ENCODE results near the gene CORO2A. TPM values are rescaled to one million over a fixed set of nuclear protein-coding genes. Genes with fewer than 3 reads are reported as not detected.

Gene CORO2A
- total and polyA plus RNA-seq, 10 of the 15 experiments (the other 5 are each of a cell fraction or from before 2014, with no cell fraction given), result 1.0 to 5.3 (median 3.5) TPM

- H3K9ac ChIP-seq (ENCODE audit: control insufficient read depth, insufficient read depth, low read length), result no peak overlapping the region
- BruUV-seq (replicated peaks), result no TSS peak
Measured at GRCh38 chr9:98164912-98165311, 27.5 kb downstream of the CORO2A start.

GRCh38 chr9:98162613-98163012 lies 29.8 kb downstream of the CORO2A start:
- Histone ChIP-seq H3K27ac (ENCODE audit: control insufficient read depth, insufficient read depth) (no peak overlapping the region), H3K4me1 (ENCODE audit: control insufficient read depth, insufficient read depth, low read length) (peaks cover 5% of the 10 kb centered on the region; the same call in 1 of the 2 replicates), H3K36me3 (ENCODE audit: control insufficient read depth in 2 of 2, insufficient read depth in 2 of 2, low read length in 1 of 2) (no peaks in the 10 kb centered on the region), H3K27me3 (replicated peaks in 1 of 2; ENCODE audit: control insufficient read depth in 2 of 2, insufficient read depth in 2 of 2, low read length in 1 of 2) (no peaks in the 10 kb centered on the region), H3K79me2 (ENCODE audit: control insufficient read depth, insufficient read depth, low read length) (no peaks in the 10 kb centered on the region), H3K4me2 (ENCODE audit: control insufficient read depth, insufficient read depth) (no peak overlapping the region), H4K20me1 (ENCODE audit: control insufficient read depth, insufficient read depth) (no peaks in the 10 kb centered on the region), H3K9ac (ENCODE audit: control insufficient read depth, insufficient read depth, low read length) (no peak overlapping the region), H2AFZ (ENCODE audit: control insufficient read depth, low read depth, low read length) (no peak overlapping the region), H3K9me3 (replicated peaks; ENCODE audit: control insufficient read depth, insufficient read depth, low read length) (no peaks in the 10 kb centered on the region), H3K4me3 (no peak overlapping the region)
- ChIA-PET CTCF (interaction anchor here (0.8 kb wide), 1 partner anchor 26 kb away, joined by 3 read pairs; no protein-coding TSS in a partner anchor), RAD21 (ENCODE audit: unreplicated experiment) (interaction anchor here (0.9 kb wide), 1 partner anchor 18 kb away, joined by 3 read pairs; no protein-coding TSS in a partner anchor), SMC1A (ENCODE audit: uncharacterized antibody, unreplicated experiment) (no interaction called here), POLR2A (no interaction called here)
- intact Hi-C loops (cut with micrococcal nuclease; ENCODE audit: unreplicated experiment) (no loop called here), in situ Hi-C loops (cut with MboI) (no loop called here)
- 95% methylated on average over 12 of the region's 12 CpGs for WGBS (ENCODE audit: insufficient coverage, insufficient replicate concordance, low lambda C conversion rate, missing lambda C conversion rate)
- ATAC-seq, result no peak
- no peak for FAIRE-seq
- DNase-seq (ENCODE audit: low read depth, low spot score), result no peak
- BruUV-seq (replicated peaks), result no TSS peak
- TF ChIP-seq KAT2A (conservative IDR thresholded peaks at IDR 0.05; ENCODE audit: control insufficient read depth, low read depth, low read length) (no peak), NBN (IDR thresholded peaks at IDR 0.05) (no peak), SP1 (IDR thresholded peaks at IDR 0.05; ENCODE audit: low read depth, low read length) (no peak), E4F1 (IDR thresholded peaks at IDR 0.05; ENCODE audit: borderline replicate concordance, partially characterized antibody) (no peak), ZBTB40 (IDR thresholded peaks at IDR 0.05; ENCODE audit: borderline replicate concordance) (no peak)

More at GRCh38 chr9:98164912-98165311, 27.5 kb downstream of the CORO2A start:
- Histone ChIP-seq H3K27me3 (replicated peaks in 1 of 2; ENCODE audit: control insufficient read depth in 2 of 2, insufficient read depth in 2 of 2, low read length in 1 of 2) (no peaks in the 10 kb centered on the region), H3K4me2 (ENCODE audit: control insufficient read depth, insufficient read depth) (no peak overlapping the region), H3K4me3 (no peak overlapping the region), H2AFZ (ENCODE audit: control insufficient read depth, low read depth, low read length) (no peak overlapping the region), H3K27ac (ENCODE audit: control insufficient read depth, insufficient read depth) (no peak overlapping the region), H3K36me3 (ENCODE audit: control insufficient read depth in 2 of 2, insufficient read depth in 2 of 2, low read length in 1 of 2) (no peaks in the 10 kb centered on the region), H3K79me2 (ENCODE audit: control insufficient read depth, insufficient read depth, low read length) (no peaks in the 10 kb centered on the region), H3K9me3 (replicated peaks; ENCODE audit: control insufficient read depth, insufficient read depth, low read length) (no peaks in the 10 kb centered on the region), H4K20me1 (ENCODE audit: control insufficient read depth, insufficient read depth) (no peaks in the 10 kb centered on the region), H3K4me1 (ENCODE audit: control insufficient read depth, insufficient read depth, low read length) (peaks cover 21% of the 10 kb centered on the region)
- CTCF ChIA-PET, result no interaction called here
- ATAC-seq (no peak), FAIRE-seq (no peak), DNase-seq (ENCODE audit: low read depth, low spot score) (no peak)
- TF ChIP-seq MYC (IDR thresholded peaks at IDR 0.05; ENCODE audit: insufficient read depth, insufficient read length, insufficient replicate concordance, low read length, severe bottlenecking) (no peak), ZNF274 (IDR thresholded peaks at IDR 0.05; ENCODE audit: insufficient read depth, insufficient read length) (no peak), ZNF384 (IDR thresholded peaks at IDR 0.05; ENCODE audit: borderline replicate concordance, low read depth, low read length) (no peak), E2F4 (IDR thresholded peaks at IDR 0.05; ENCODE audit: low read depth, low read length) (no peak), HCFC1 (IDR thresholded peaks at IDR 0.05; ENCODE audit: low read length) (no peak)
- POLR2A ChIA-PET, result no interaction called here
- RAD21 ChIA-PET (ENCODE audit: unreplicated experiment), result no interaction called here
- SMC1A ChIA-PET (ENCODE audit: uncharacterized antibody, unreplicated experiment), result no interaction called here
- 70% methylated on average over 7 of the region's 7 CpGs for WGBS (ENCODE audit: insufficient coverage, insufficient replicate concordance, low lambda C conversion rate, missing lambda C conversion rate)
- in situ Hi-C loops (cut with MboI) (no loop called here), intact Hi-C loops (cut with micrococcal nuclease; ENCODE audit: unreplicated experiment) (no loop called here)
